ENCODE measurements around the gene ATP2B1. TPM values are rescaled to one million over a fixed set of nuclear protein-coding genes. Genes with fewer than 3 reads are reported as not detected.

ATP2B1 gene
- total RNA-seq, 4 donors from 2014 or later, result 19.0 to 33.3 (median 27.8) TPM

DNA sequence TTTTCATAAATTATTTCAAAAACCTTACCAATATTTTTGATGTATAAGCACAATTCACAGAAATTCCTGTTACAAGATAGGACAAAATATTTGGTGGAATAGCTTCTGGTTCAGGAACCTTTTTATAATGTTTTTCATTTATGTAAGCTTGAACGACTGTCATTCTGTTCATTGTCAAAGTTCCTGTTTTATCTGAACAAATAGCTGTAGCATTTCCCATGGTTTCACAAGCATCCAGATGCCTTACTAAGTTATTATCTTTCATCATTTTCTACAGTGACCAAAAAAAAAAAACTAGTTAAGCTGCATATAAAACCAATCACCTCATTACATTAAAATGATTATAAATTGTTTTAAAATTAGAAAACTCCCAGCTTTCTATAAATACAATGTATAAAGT, 87.1 kb downstream of the ATP2B1 start:
- TF ChIP-seq, protein P1, sequence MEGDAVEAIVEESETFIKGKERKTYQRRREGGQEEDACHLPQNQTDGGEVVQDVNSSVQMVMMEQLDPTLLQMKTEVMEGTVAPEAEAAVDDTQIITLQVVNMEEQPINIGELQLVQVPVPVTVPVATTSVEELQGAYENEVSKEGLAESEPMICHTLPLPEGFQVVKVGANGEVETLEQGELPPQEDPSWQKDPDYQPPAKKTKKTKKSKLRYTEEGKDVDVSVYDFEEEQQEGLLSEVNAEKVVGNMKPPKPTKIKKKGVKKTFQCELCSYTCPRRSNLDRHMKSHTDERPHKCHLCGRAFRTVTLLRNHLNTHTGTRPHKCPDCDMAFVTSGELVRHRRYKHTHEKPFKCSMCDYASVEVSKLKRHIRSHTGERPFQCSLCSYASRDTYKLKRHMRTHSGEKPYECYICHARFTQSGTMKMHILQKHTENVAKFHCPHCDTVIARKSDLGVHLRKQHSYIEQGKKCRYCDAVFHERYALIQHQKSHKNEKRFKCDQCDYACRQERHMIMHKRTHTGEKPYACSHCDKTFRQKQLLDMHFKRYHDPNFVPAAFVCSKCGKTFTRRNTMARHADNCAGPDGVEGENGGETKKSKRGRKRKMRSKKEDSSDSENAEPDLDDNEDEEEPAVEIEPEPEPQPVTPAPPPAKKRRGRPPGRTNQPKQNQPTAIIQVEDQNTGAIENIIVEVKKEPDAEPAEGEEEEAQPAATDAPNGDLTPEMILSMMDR (IDR thresholded peaks at IDR 0.05), result no peak
- no peak for TF ChIP-seq POLR2AphosphoS5 (IDR thresholded peaks at IDR 0.05)
- no peak for TF ChIP-seq POLR2A (IDR thresholded peaks at IDR 0.05)
- TF ChIP-seq EP300 (IDR thresholded peaks at IDR 0.05), result no peak
- Histone ChIP-seq H3K9me3 (no peaks in the 10 kb centered on the region), H3K4me3 (no peak overlapping the region), H3K4me1 (no peaks in the 10 kb centered on the region), H3K27me3 (no peaks in the 10 kb centered on the region), H3K27ac (no peak overlapping the region), H3K36me3 (peaks cover 0 to 32% of the 10 kb centered on the region in 2 donors)
- ATAC-seq, result no peak
- WGBS, 2 donors (ENCODE audit: low coverage in 1 of 2), result 69 to 78% methylated on average over 1 of the region's 1 CpG

DNA sequence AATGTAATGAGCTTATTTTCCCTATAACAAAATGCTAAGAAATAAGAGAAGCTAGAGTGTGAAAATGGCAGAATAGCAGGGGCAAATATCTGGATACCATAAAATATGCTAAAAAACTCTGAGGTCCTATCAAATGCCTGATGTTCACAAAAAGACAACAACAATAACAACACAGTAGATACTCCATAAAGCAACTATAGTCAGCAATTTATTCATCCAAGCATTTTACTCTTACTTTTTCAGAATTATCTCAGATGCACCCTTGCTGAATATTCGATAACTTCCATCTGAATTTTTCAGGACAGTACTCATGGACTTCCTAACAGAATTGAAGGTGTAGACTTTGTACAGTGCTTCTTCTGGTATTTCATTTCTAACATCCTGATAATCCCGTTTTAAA, 88.9 kb downstream of the ATP2B1 start:
- Histone ChIP-seq H3K4me3 (no peak overlapping the region), H3K27me3 (no peaks in the 10 kb centered on the region), H3K9me3 (no peaks in the 10 kb centered on the region), H3K4me1 (no peaks in the 10 kb centered on the region), H3K27ac (no peak overlapping the region), H3K36me3 (peaks cover 0 to 20% of the 10 kb centered on the region in 2 donors)
- ATAC-seq, result no peak
- WGBS, 2 donors (ENCODE audit: low coverage in 1 of 2), result 97 to 100% methylated on average over 2 of the region's 2 CpGs
- TF ChIP-seq EP300 (IDR thresholded peaks at IDR 0.05) (no peak), POLR2AphosphoS5 (IDR thresholded peaks at IDR 0.05) (no peak), POLR2A (IDR thresholded peaks at IDR 0.05) (no peak)
- TF ChIP-seq, protein P1 (IDR thresholded peaks at IDR 0.05), result no peak

DNA sequence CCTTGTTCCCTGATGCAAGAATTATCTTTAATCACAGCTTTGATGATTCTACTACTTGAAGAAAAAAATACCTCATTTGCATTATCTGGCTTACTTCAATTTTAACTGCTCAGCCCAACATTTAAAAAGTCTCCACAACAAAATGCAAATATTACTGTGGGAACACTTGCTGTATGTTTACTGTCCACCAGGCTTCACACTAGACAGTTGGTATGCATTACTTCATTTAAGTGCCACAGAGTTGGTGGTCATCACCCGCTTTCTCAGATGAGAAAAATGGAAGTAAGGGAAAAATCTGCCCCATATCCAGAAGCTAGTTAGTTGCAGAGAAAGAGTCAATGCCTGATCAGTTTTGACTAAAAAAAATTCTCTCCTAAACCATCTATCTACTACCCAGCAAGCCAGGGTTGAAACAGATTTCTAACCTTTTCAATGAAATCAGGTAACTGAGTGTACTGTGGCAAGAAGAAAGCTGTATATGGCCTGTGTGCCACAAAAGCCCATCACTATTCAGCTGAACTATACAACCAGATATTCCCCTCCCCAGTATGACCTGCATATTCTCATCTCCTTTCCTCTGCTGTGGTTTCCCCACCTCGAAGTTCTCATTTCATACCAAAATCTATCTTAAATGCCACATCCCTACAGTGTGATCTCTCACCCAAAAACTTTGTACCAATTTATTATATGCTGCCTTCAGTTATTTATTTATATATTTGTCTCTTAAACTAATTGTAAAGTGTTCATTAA, 90.3 kb downstream of the ATP2B1 start:
- Histone ChIP-seq H3K4me1 (no peaks in the 10 kb centered on the region), H3K4me3 (no peak overlapping the region), H3K36me3 (peaks cover 0 to 18% of the 10 kb centered on the region in 2 donors), H3K9me3 (no peaks in the 10 kb centered on the region), H3K27ac (no peak overlapping the region), H3K27me3 (no peaks in the 10 kb centered on the region)
- no peak for TF ChIP-seq POLR2AphosphoS5 (IDR thresholded peaks at IDR 0.05)
- TF ChIP-seq, protein P1 (IDR thresholded peaks at IDR 0.05), result no peak
- TF ChIP-seq EP300 (IDR thresholded peaks at IDR 0.05), result no peak
- TF ChIP-seq POLR2A (IDR thresholded peaks at IDR 0.05), result no peak
- WGBS, 2 donors (ENCODE audit: low coverage in 1 of 2), result 36 to 50% methylated on average over 2 of the region's 2 CpGs
- no peak for ATAC-seq

DNA sequence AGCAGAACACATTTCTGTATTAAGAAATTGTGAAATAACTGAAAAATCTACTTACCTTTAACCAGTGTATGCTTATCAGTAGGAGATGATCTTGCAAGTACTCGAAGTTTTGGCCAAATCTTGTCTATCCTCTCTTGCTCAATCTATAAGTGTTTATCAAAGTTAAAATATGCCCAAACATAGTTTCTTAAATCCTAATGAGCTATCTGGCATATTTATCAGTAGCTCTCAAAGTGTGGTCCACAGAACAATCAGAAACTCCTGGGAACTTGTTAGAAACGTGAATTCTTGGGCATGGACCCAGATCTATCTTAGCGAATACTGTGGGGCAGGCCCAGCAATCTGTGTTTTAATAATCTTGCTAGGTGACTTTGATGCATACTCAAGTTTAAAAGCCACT, 98.3 kb downstream of the ATP2B1 start:
- WGBS, 2 donors (ENCODE audit: low coverage in 1 of 2), result 90 to 94% methylated on average over 3 of the region's 3 CpGs
- H3K4me1 ChIP-seq, result no peaks in the 10 kb centered on the region
- no peaks in the 10 kb centered on the region for H3K9me3 ChIP-seq
- ATAC-seq, result no peak
- no peak overlapping the region for H3K27ac ChIP-seq
- no peak overlapping the region for H3K4me3 ChIP-seq
- TF ChIP-seq POLR2A (IDR thresholded peaks at IDR 0.05), result no peak
- TF ChIP-seq, protein P1 (IDR thresholded peaks at IDR 0.05), result no peak
- no peak for TF ChIP-seq EP300 (IDR thresholded peaks at IDR 0.05)
- TF ChIP-seq POLR2AphosphoS5 (IDR thresholded peaks at IDR 0.05), result no peak
- no peaks in the 10 kb centered on the region for H3K27me3 ChIP-seq
- peaks cover 0 to 74% of the 10 kb centered on the region in 2 donors for H3K36me3 ChIP-seq

DNA sequence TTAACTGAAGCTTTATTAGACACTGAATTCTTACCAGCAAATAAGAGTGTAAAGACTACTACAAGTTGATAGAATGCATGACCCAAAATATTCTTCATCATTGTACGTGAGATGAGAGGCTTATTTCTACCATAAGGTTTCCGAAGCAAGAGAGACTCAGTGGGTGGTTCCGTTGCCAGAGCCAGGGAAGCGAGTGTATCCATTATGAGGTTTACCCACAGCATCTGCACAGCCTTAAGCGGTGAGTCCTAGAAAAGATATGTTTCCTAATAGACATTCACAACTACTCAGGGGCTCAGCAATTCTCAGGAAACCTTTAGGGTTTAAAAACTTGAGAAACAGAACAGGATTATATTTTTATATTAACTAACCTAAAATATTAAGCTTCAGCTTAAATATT, 105.0 kb downstream of the ATP2B1 start:
- Histone ChIP-seq H3K27me3 (no peaks in the 10 kb centered on the region), H3K4me1 (no peaks in the 10 kb centered on the region), H3K9me3 (no peaks in the 10 kb centered on the region), H3K27ac (no peak overlapping the region), H3K36me3 (peaks cover 0 to 81% of the 10 kb centered on the region in 2 donors), H3K4me3 (no peak overlapping the region)
- TF ChIP-seq, protein P1 (IDR thresholded peaks at IDR 0.05), result no peak
- TF ChIP-seq EP300 (IDR thresholded peaks at IDR 0.05), result no peak
- 86 to 95% methylated on average over 5 of the region's 5 CpGs for WGBS, 2 donors (ENCODE audit: low coverage in 1 of 2)
- ATAC-seq, result no peak
